Measurements from ENCODE around the gene UBAP1. TPM values are rescaled to one million over a fixed set of nuclear protein-coding genes. Genes with fewer than 3 reads are reported as not detected.

Gene UBAP1
- total and polyA plus RNA-seq, 2 experiments from 2014 or later = 17.4 to 20.7 TPM

- H3K27ac Mint-ChIP-seq = no peak overlapping the region
- no peak for TF ChIP-seq ZNF331 (CRISPR knock-in tag; IDR thresholded peaks at IDR 0.05; ENCODE audit: low read depth)
- no peaks in the 10 kb centered on the region for H4K20me1 ChIP-seq (replicated peaks; ENCODE audit: insufficient read depth)
- no peak overlapping the region for H3K27ac ChIP-seq (ENCODE audit: low read depth)
- no peaks in the 10 kb centered on the region for H3K4me1 Mint-ChIP-seq
- H3K27me3 Mint-ChIP-seq (ENCODE audit: insufficient read depth, low read depth, poor library complexity) = no peaks in the 10 kb centered on the region
- H3K36me3 ChIP-seq (ENCODE audit: insufficient read depth) = no peaks in the 10 kb centered on the region
- H2AFZ ChIP-seq = no peak overlapping the region
- DNase-seq (ENCODE audit: low spot score) (no peak), ATAC-seq (no peak)
- H3K4me1 ChIP-seq (ENCODE audit: insufficient read depth) = no peaks in the 10 kb centered on the region
- H3K9me2 ChIP-seq (ENCODE audit: insufficient read depth) = no peaks in the 10 kb centered on the region
- H3K4me3 Mint-ChIP-seq = no peak overlapping the region
- H3K27me3 ChIP-seq (ENCODE audit: insufficient read depth) = no peaks in the 10 kb centered on the region
- H3K9me3 Mint-ChIP-seq = no peaks in the 10 kb centered on the region
- no peaks in the 10 kb centered on the region for H3F3A ChIP-seq (replicated peaks; ENCODE audit: low read depth)
- H3K4me3 ChIP-seq = no peak overlapping the region
- H3K4me2 ChIP-seq = no peak overlapping the region
- no peaks in the 10 kb centered on the region for H3K79me2 ChIP-seq (replicated peaks; ENCODE audit: insufficient read depth)
- H3K36me3 Mint-ChIP-seq (ENCODE audit: low read depth) = no peaks in the 10 kb centered on the region
Measured at GRCh38 chr9:34169125-34169524, 9.7 kb upstream of the UBAP1 start.

GRCh38 chr9:34170237-34170991 is 8.4 kb upstream of the UBAP1 start:
- Histone ChIP-seq H3K9me2 (ENCODE audit: insufficient read depth) (no peaks in the 10 kb centered on the region), H3K36me3 (ENCODE audit: insufficient read depth) (no peaks in the 10 kb centered on the region)
- TF ChIP-seq NANOG (IDR thresholded peaks at IDR 0.05; ENCODE audit: borderline replicate concordance) (no peak), JUNB (IDR thresholded peaks at IDR 0.05; ENCODE audit: unreplicated experiment) (no peak), ZNF331 (CRISPR knock-in tag; IDR thresholded peaks at IDR 0.05; ENCODE audit: low read depth) (no peak), ETS1 (IDR thresholded peaks at IDR 0.05) (no peak), EZH2 (IDR thresholded peaks at IDR 0.05; ENCODE audit: low read depth, unreplicated experiment) (no peak), ZNF114 (CRISPR knock-in tag; IDR thresholded peaks at IDR 0.05) (no peak), CTCF (conservative IDR thresholded peaks at IDR 0.05; ENCODE audit: low read depth in 2 of 2) (no peak), CREB1 (CRISPR knock-in tag; IDR thresholded peaks at IDR 0.05; ENCODE audit: low read depth) (no peak), ZNF462 (CRISPR knock-in tag; IDR thresholded peaks at IDR 0.05) (no peak)

More at GRCh38 chr9:34170237-34170991, 8.4 kb upstream of the UBAP1 start:
- no peak for DNase-seq (ENCODE audit: low spot score)
- H3K36me3 Mint-ChIP-seq (ENCODE audit: low read depth) = no peaks in the 10 kb centered on the region
- H3K27ac ChIP-seq (ENCODE audit: low read depth) = no peak overlapping the region
- H3F3A ChIP-seq (replicated peaks; ENCODE audit: low read depth) = no peaks in the 10 kb centered on the region
- H3K4me2 ChIP-seq = no peak overlapping the region
- no peak overlapping the region for H3K4me3 ChIP-seq
- H3K4me3 Mint-ChIP-seq = no peak overlapping the region
- no peaks in the 10 kb centered on the region for H3K9me3 Mint-ChIP-seq
- ATAC-seq = no peak
- no peaks in the 10 kb centered on the region for H3K79me2 ChIP-seq (replicated peaks; ENCODE audit: insufficient read depth)
- H3K27ac Mint-ChIP-seq = no peak overlapping the region
- H3K27me3 ChIP-seq (ENCODE audit: insufficient read depth) = no peaks in the 10 kb centered on the region
- no peaks in the 10 kb centered on the region for H3K27me3 Mint-ChIP-seq (ENCODE audit: insufficient read depth, low read depth, poor library complexity)
- no peak overlapping the region for H2AFZ ChIP-seq
- no peaks in the 10 kb centered on the region for H4K20me1 ChIP-seq (replicated peaks; ENCODE audit: insufficient read depth)
- H3K4me1 Mint-ChIP-seq = no peaks in the 10 kb centered on the region
- H3K4me1 ChIP-seq (ENCODE audit: insufficient read depth) = no peaks in the 10 kb centered on the region
